ENCODE data around the gene CAMSAP2.
A peak's percentile ranks its signal among the peaks of the same experiment; 100 is the strongest.

CAMSAP2 gene

GRCh38 chr1:200737647-200738291 lies 924 bp upstream of the CAMSAP2 start:
- TF ChIP-seq ZNF23 (tag by site-specific recombination; IDR thresholded peaks at IDR 0.05; ENCODE audit: borderline replicate concordance) (no peak), BCL11A (tag by site-specific recombination; IDR thresholded peaks at IDR 0.05; ENCODE audit: low read depth) (no peak), ZNF549 (tag by site-specific recombination; IDR thresholded peaks at IDR 0.05) (no peak), ZNF510 (tag by site-specific recombination; IDR thresholded peaks at IDR 0.05; ENCODE audit: insufficient replicate concordance) (no peak), ZNF768 (tag by site-specific recombination; IDR thresholded peaks at IDR 0.05) (no peak), ZNF645 (tag by site-specific recombination; IDR thresholded peaks at IDR 0.05) (no peak), ZNF658 (tag by site-specific recombination; IDR thresholded peaks at IDR 0.05) (no peak), ZNF174 (tag by site-specific recombination; IDR thresholded peaks at IDR 0.05) (no peak), ZNF664 (tag by site-specific recombination; IDR thresholded peaks at IDR 0.05) (peak; percentile 91), ZNF560 (tag by site-specific recombination; IDR thresholded peaks at IDR 0.05; ENCODE audit: borderline replicate concordance) (no peak), ZBTB17 (tag by site-specific recombination; IDR thresholded peaks at IDR 0.05) (peak; percentile 63; the same call in 1 of the 2 replicates), YY2 (tag by site-specific recombination; IDR thresholded peaks at IDR 0.05) (no peak), ZNF391 (tag by site-specific recombination; IDR thresholded peaks at IDR 0.05; ENCODE audit: borderline replicate concordance, low read depth) (no peak)
- H3K4me3 ChIP-seq (ENCODE audit: low read depth, low read length) = no peak overlapping the region
- ChIA-PET CTCF (interaction anchor here (0.6 to 1.0 kb wide), 3 partner anchors 115 to 1326 kb away, joined by 3 to 4 read pairs (median 3); no protein-coding TSS in a partner anchor), POLR2A (interaction anchor here (1.0 to 2.9 kb wide), 3 partner anchors 12 to 68 kb away, joined by 3 to 35 read pairs (median 6); partner anchors contain the start of gene DDX59)
- no peaks in the 10 kb centered on the region for H3K36me3 ChIP-seq (ENCODE audit: control insufficient read depth in 2 of 2, insufficient read depth in 1 of 2, low read length in 2 of 2)
- peak overlapping the region; percentile 40; the same call in 1 of the 2 replicates for H3K27ac ChIP-seq (ENCODE audit: extremely low read depth, low read depth, low read length)
- no peaks in the 10 kb centered on the region for H3K9me3 ChIP-seq (ENCODE audit: control insufficient read depth, insufficient read depth, low read depth, low read length)
- peaks cover 8% of the 10 kb centered on the region; the same call in 1 of the 2 replicates for H3K4me1 ChIP-seq (ENCODE audit: control insufficient read depth, insufficient read depth, low read length)

GRCh38 chr1:200738949-200739651 lies 407 bp downstream of the CAMSAP2 start:
- Histone ChIP-seq H3K27ac (ENCODE audit: extremely low read depth, low read depth, low read length) (peak overlapping the region; percentile 93), H3K9me3 (ENCODE audit: control insufficient read depth, insufficient read depth, low read depth, low read length) (no peaks in the 10 kb centered on the region), H3K4me1 (ENCODE audit: control insufficient read depth, insufficient read depth, low read length) (peaks cover 8% of the 10 kb centered on the region; the same call in 1 of the 2 replicates), H3K4me3 (ENCODE audit: low read depth, low read length) (peak overlapping the region; percentile 94), H3K36me3 (ENCODE audit: control insufficient read depth in 2 of 2, insufficient read depth in 1 of 2, low read length in 2 of 2) (no peaks in the 10 kb centered on the region)
- ChIA-PET CTCF (interaction anchor here (0.6 to 0.7 kb wide), 3 partner anchors 42 to 99 kb away, joined by 3 read pairs; no protein-coding TSS in a partner anchor), POLR2A (interaction anchor here (1.0 to 2.9 kb wide), 3 partner anchors 11 to 69 kb away, joined by 3 to 35 read pairs (median 6); partner anchors contain the start of gene DDX59)
- TF ChIP-seq SCRT1 (tag by site-specific recombination; IDR thresholded peaks at IDR 0.05; ENCODE audit: borderline replicate concordance) (no peak), ZNF48 (tag by site-specific recombination; IDR thresholded peaks at IDR 0.05) (no peak), ZNF549 (tag by site-specific recombination; IDR thresholded peaks at IDR 0.05) (no peak), ZNF404 (tag by site-specific recombination; IDR thresholded peaks at IDR 0.05) (no peak), BCL6B (tag by site-specific recombination; IDR thresholded peaks at IDR 0.05) (no peak), ZNF792 (tag by site-specific recombination; IDR thresholded peaks at IDR 0.05) (peak; percentile 48; the same call in 1 of the 2 replicates), ZNF791 (tag by site-specific recombination; IDR thresholded peaks at IDR 0.05) (no peak), ZNF560 (tag by site-specific recombination; IDR thresholded peaks at IDR 0.05; ENCODE audit: borderline replicate concordance) (peak; percentile 83), ZNF169 (tag by site-specific recombination; IDR thresholded peaks at IDR 0.05) (no peak), GFI1B (tag by site-specific recombination; IDR thresholded peaks at IDR 0.05) (peak; percentile 94), ZNF16 (tag by site-specific recombination; IDR thresholded peaks at IDR 0.05; ENCODE audit: low read depth) (no peak), PRDM2 (tag by site-specific recombination; IDR thresholded peaks at IDR 0.05; ENCODE audit: borderline replicate concordance) (no peak), ZNF548 (tag by site-specific recombination; IDR thresholded peaks at IDR 0.05) (no peak), ZNF585B (tag by site-specific recombination; IDR thresholded peaks at IDR 0.05) (no peak)
